Body of pancreas (tissue), 4 donors: Measurements from ENCODE around the gene ASCC3. TPM values are rescaled to one million over a fixed set of nuclear protein-coding genes. Genes with fewer than 3 reads are reported as not detected.

Experiments
- ATAC-seq: fragments of 150-250 bp; one replicate; pipeline ENCODE4 v1.9.1; 2016
- DNase-seq, 4 donors: peaks; one replicate each; pipeline ENCODE4 v3.0.0-alpha.2; 2019
- H3K27ac ChIP-seq, 4 donors: fragments of 200-600 bp; sonication (generic); 1 replicate in 3 of 4; 2 replicates in 1 of 4; pipeline versions ENCODE4 v1.5.1 to v1.6.1; 2016 to 2019; ENCODE audit warnings: mild to moderate bottlenecking in 1 of 4, mixed read lengths in 1 of 4, moderate library complexity in 1 of 4
- H3K27me3 ChIP-seq, 2 donors: fragments of 200-600 bp; sonication (generic); one replicate each; pipeline ENCODE4 v1.6.0; 2016; ENCODE audit warnings: mild to moderate bottlenecking in 1 of 2
- H3K36me3 ChIP-seq, 2 donors: fragments of 200-600 bp; sonication (generic); replicated peaks in 1 of 2; 2 replicates each; pipeline ENCODE4 v1.5.1; 2016; ENCODE audit warnings: low read depth in 2 of 2; ENCODE audit not compliant: insufficient read depth in 1 of 2
- H3K4me1 ChIP-seq: fragments of 200-600 bp; sonication (generic); one replicate; pipeline ENCODE4 v1.6.0; 2016
- H3K4me3 ChIP-seq, 2 donors: fragments of 200-600 bp; sonication (generic); 1 replicate in 1 of 2; 2 replicates in 1 of 2; pipeline ENCODE4 v1.5.1; 2016 to 2019
- H3K9me3 ChIP-seq, 3 donors: fragments of 200-600 bp; sonication (generic); 1 replicate in 2 of 3; 2 replicates in 1 of 3; pipeline ENCODE4 v1.5.1; 2016
- CTCF ChIP-seq, 7 experiments: fragments of 450-650 bp in 4 of 7; fragments of 200-600 bp in 3 of 7; sonication (generic) in 3 of 7; IDR thresholded peaks; one replicate each; pipeline ENCODE4 v1.5.1; 2016 to 2019; ENCODE audit warnings: antibody characterized with exemption in 7 of 7
- POLR2A ChIP-seq, 3 donors: fragments of 450-650 bp; IDR thresholded peaks; one replicate each; pipeline ENCODE4 v1.6.1; 2016; ENCODE audit warnings: antibody characterized with exemption in 3 of 3, mild to moderate bottlenecking in 2 of 3
- WGBS, 2 donors: methylation state at CpG; one replicate each; pipeline ENCODE4 v1.1.5; 2017; 5-methylcytosine and 5-hydroxymethylcytosine counted together
- intact Hi-C: fragments of 100-400 bp; cut with DNase I; formaldehyde crosslinking; loops from one replicate; pipeline ENCODE4 v1.15.1; 2023
- total RNA-seq, 2 donors: library from RNA; depleted of rRNA; stranded (reverse); fragments of >200 nt; gene quantifications; one replicate each; pipeline ENCODE4 v1.1.0, GENCODE V29; 2016

The ASCC3 gene
- total RNA-seq, 2 donors from 2014 or later, result 16.8 to 26.5 TPM

GRCh38 chr6:100614386-100614785 is 266.7 kb downstream of the ASCC3 start:
- Histone ChIP-seq H3K27ac (no peak overlapping the region), H3K9me3 (no peaks in the 10 kb centered on the region), H3K4me1 (no peaks in the 10 kb centered on the region), H3K36me3 (no peaks in the 10 kb centered on the region), H3K4me3 (no peak overlapping the region), H3K27me3 (no peaks in the 10 kb centered on the region)
- intact Hi-C loops, result no loop called here
- ATAC-seq, result no peak
- TF ChIP-seq POLR2A (IDR thresholded peaks at IDR 0.05), result no peak
- TF ChIP-seq CTCF (IDR thresholded peaks at IDR 0.05), result no peak
- WGBS, 2 donors, result 71 to 79% methylated on average over 4 of the region's 4 CpGs
- DNase-seq, result no peak

- no peaks in the 10 kb centered on the region for H3K4me1 ChIP-seq
- DNase-seq (no peak), ATAC-seq (no peak)
- intact Hi-C loops, result no loop called here
- TF ChIP-seq POLR2A (IDR thresholded peaks at IDR 0.05) (no peak), CTCF (IDR thresholded peaks at IDR 0.05) (no peak)
- H3K4me3 ChIP-seq, result no peak overlapping the region
- no peaks in the 10 kb centered on the region for H3K27me3 ChIP-seq
- H3K27ac ChIP-seq, result no peak overlapping the region
- no peaks in the 10 kb centered on the region for H3K36me3 ChIP-seq
- 93% methylated on average over 3 of the region's 3 CpGs for WGBS, 2 donors
- H3K9me3 ChIP-seq, result no peaks in the 10 kb centered on the region
Measured at GRCh38 chr6:100613656-100614055, 267.5 kb downstream of the ASCC3 start.

- DNase-seq (no peak), ATAC-seq (no peak)
- H3K4me1 ChIP-seq, result no peaks in the 10 kb centered on the region
- H3K4me3 ChIP-seq, result no peak overlapping the region
- WGBS, 2 donors, result 86 to 87% methylated on average over 2 of the region's 2 CpGs
- H3K27me3 ChIP-seq, result no peaks in the 10 kb centered on the region
- intact Hi-C loops, result no loop called here
- no peak for TF ChIP-seq CTCF (IDR thresholded peaks at IDR 0.05)
- TF ChIP-seq POLR2A (IDR thresholded peaks at IDR 0.05), result no peak
- H3K9me3 ChIP-seq, result no peaks in the 10 kb centered on the region
- H3K36me3 ChIP-seq, result no peaks in the 10 kb centered on the region
- no peak overlapping the region for H3K27ac ChIP-seq
Measured at GRCh38 chr6:100612094-100612493, 269.0 kb downstream of the ASCC3 start.

GRCh38 chr6:100599088-100599770 is 281.9 kb downstream of the ASCC3 start:
- no peak for ATAC-seq
- H3K36me3 ChIP-seq, result peaks cover 0 to 2% of the 10 kb centered on the region in 2 donors
- TF ChIP-seq CTCF (IDR thresholded peaks at IDR 0.05), result no peak
- TF ChIP-seq POLR2A (IDR thresholded peaks at IDR 0.05), result no peak
- no peaks in the 10 kb centered on the region for H3K4me1 ChIP-seq
- H3K9me3 ChIP-seq, result no peaks in the 10 kb centered on the region
- no peak for DNase-seq
- H3K4me3 ChIP-seq, result no peak overlapping the region
- no peaks in the 10 kb centered on the region for H3K27me3 ChIP-seq
- H3K27ac ChIP-seq, result no peak overlapping the region
- intact Hi-C loops, result no loop called here
- 93 to 96% methylated on average over 1 of the region's 1 CpG for WGBS, 2 donors

GRCh38 chr6:100595456-100595855 is 285.7 kb downstream of the ASCC3 start:
- DNase-seq (no peak), ATAC-seq (no peak)
- peaks cover 0 to 2% of the 10 kb centered on the region in 2 donors for H3K36me3 ChIP-seq
- no peaks in the 10 kb centered on the region for H3K9me3 ChIP-seq
- intact Hi-C loops, result no loop called here
- H3K4me3 ChIP-seq, result no peak overlapping the region
- no peak for TF ChIP-seq CTCF (IDR thresholded peaks at IDR 0.05)
- TF ChIP-seq POLR2A (IDR thresholded peaks at IDR 0.05), result no peak
- no peaks in the 10 kb centered on the region for H3K27me3 ChIP-seq
- no peaks in the 10 kb centered on the region for H3K4me1 ChIP-seq
- no peak overlapping the region for H3K27ac ChIP-seq
